Measurements from ENCODE around the gene IGF2.

The IGF2 gene

GRCh38 chr11:2101171-2101675, 38.0 kb downstream of the IGF2 start:
- H3K4me1 ChIP-seq (ENCODE audit: control insufficient read depth, insufficient read depth, low read length), result no peaks in the 10 kb centered on the region; the same call in 1 of the 2 replicates
- H3K9me3 ChIP-seq (ENCODE audit: control insufficient read depth, insufficient read depth, low read depth, low read length), result no peaks in the 10 kb centered on the region
- H3K36me3 ChIP-seq (ENCODE audit: control insufficient read depth in 2 of 2, insufficient read depth in 1 of 2, low read length in 2 of 2), result no peaks in the 10 kb centered on the region
- TF ChIP-seq ZEB2 (tag by site-specific recombination; IDR thresholded peaks at IDR 0.05) (no peak), MYNN (tag by site-specific recombination; IDR thresholded peaks at IDR 0.05; ENCODE audit: borderline replicate concordance) (no peak), ZNF394 (tag by site-specific recombination; IDR thresholded peaks at IDR 0.05; ENCODE audit: borderline replicate concordance) (no peak), ZNF404 (tag by site-specific recombination; IDR thresholded peaks at IDR 0.05) (no peak), ZNF530 (tag by site-specific recombination; IDR thresholded peaks at IDR 0.05; ENCODE audit: low read depth) (no peak), CTCF (tag by site-specific recombination; IDR thresholded peaks at IDR 0.05) (no peak), ZNF239 (tag by site-specific recombination; IDR thresholded peaks at IDR 0.05) (no peak), ZNF335 (tag by site-specific recombination; conservative IDR thresholded peaks at IDR 0.05) (no peak), ZNF155 (tag by site-specific recombination; IDR thresholded peaks at IDR 0.05) (no peak)
- TF ChIP-seq, protein P1, sequence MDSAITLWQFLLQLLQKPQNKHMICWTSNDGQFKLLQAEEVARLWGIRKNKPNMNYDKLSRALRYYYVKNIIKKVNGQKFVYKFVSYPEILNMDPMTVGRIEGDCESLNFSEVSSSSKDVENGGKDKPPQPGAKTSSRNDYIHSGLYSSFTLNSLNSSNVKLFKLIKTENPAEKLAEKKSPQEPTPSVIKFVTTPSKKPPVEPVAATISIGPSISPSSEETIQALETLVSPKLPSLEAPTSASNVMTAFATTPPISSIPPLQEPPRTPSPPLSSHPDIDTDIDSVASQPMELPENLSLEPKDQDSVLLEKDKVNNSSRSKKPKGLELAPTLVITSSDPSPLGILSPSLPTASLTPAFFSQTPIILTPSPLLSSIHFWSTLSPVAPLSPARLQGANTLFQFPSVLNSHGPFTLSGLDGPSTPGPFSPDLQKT (IDR thresholded peaks at IDR 0.05; ENCODE audit: borderline replicate concordance, low read depth, low read length), result no peak
- H3K4me3 ChIP-seq (ENCODE audit: low read depth, low read length), result no peak overlapping the region
- H3K27ac ChIP-seq (ENCODE audit: extremely low read depth, low read depth, low read length), result no peak overlapping the region
- ChIA-PET CTCF (no interaction called here), POLR2A (no interaction called here)

- no peak overlapping the region for H3K27ac ChIP-seq (ENCODE audit: extremely low read depth, low read depth, low read length)
- no peak for TF ChIP-seq YY2 (tag by site-specific recombination; IDR thresholded peaks at IDR 0.05)
- no peak for TF ChIP-seq ZNF654 (tag by site-specific recombination; IDR thresholded peaks at IDR 0.05; ENCODE audit: low read depth)
- no peak for TF ChIP-seq ZNF19 (tag by site-specific recombination; IDR thresholded peaks at IDR 0.05; ENCODE audit: low read depth)
- TF ChIP-seq GLIS1 (tag by site-specific recombination; IDR thresholded peaks at IDR 0.05), result peak; percentile 36; the same call in 1 of the 2 replicates
- TF ChIP-seq ZNF830 (tag by site-specific recombination; IDR thresholded peaks at IDR 0.05; ENCODE audit: low read depth), result no peak
- no peak for TF ChIP-seq GFI1B (tag by site-specific recombination; IDR thresholded peaks at IDR 0.05)
- TF ChIP-seq ZNF280C (tag by site-specific recombination; IDR thresholded peaks at IDR 0.05), result no peak
- TF ChIP-seq ZNF549 (tag by site-specific recombination; IDR thresholded peaks at IDR 0.05), result no peak
- no peak for TF ChIP-seq ZNF391 (tag by site-specific recombination; IDR thresholded peaks at IDR 0.05; ENCODE audit: borderline replicate concordance, low read depth)
- TF ChIP-seq ZNF777 (tag by site-specific recombination; IDR thresholded peaks at IDR 0.05; ENCODE audit: borderline replicate concordance), result no peak
- TF ChIP-seq ZNF335 (tag by site-specific recombination; conservative IDR thresholded peaks at IDR 0.05), result peak; percentile 58
- TF ChIP-seq, protein P2, sequence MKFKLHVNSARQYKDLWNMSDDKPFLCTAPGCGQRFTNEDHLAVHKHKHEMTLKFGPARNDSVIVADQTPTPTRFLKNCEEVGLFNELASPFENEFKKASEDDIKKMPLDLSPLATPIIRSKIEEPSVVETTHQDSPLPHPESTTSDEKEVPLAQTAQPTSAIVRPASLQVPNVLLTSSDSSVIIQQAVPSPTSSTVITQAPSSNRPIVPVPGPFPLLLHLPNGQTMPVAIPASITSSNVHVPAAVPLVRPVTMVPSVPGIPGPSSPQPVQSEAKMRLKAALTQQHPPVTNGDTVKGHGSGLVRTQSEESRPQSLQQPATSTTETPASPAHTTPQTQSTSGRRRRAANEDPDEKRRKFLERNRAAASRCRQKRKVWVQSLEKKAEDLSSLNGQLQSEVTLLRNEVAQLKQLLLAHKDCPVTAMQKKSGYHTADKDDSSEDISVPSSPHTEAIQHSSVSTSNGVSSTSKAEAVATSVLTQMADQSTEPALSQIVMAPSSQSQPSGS (tag by site-specific recombination; IDR thresholded peaks at IDR 0.05; ENCODE audit: low read depth), result peak; percentile 71
- TF ChIP-seq, protein P3, sequence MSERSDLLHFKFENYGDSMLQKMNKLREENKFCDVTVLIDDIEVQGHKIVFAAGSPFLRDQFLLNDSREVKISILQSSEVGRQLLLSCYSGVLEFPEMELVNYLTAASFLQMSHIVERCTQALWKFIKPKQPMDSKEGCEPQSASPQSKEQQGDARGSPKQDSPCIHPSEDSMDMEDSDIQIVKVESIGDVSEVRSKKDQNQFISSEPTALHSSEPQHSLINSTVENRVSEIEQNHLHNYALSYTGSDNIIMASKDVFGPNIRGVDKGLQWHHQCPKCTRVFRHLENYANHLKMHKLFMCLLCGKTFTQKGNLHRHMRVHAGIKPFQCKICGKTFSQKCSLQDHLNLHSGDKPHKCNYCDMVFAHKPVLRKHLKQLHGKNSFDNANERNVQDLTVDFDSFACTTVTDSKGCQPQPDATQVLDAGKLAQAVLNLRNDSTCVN (tag by site-specific recombination; optimal IDR thresholded peaks at IDR 0.05), result no peak
- TF ChIP-seq ZNF629 (tag by site-specific recombination; IDR thresholded peaks at IDR 0.05), result peak; percentile 33; the same call in 1 of the 2 replicates
- TF ChIP-seq ZIC2 (tag by site-specific recombination; IDR thresholded peaks at IDR 0.05), result peak; percentile 49; the same call in 1 of the 2 replicates
- H3K4me3 ChIP-seq (ENCODE audit: low read depth, low read length), result no peak overlapping the region
- H3K36me3 ChIP-seq (ENCODE audit: control insufficient read depth in 2 of 2, insufficient read depth in 1 of 2, low read length in 2 of 2), result no peaks in the 10 kb centered on the region
- H3K9me3 ChIP-seq (ENCODE audit: control insufficient read depth, insufficient read depth, low read depth, low read length), result no peaks in the 10 kb centered on the region
- ChIA-PET CTCF (interaction anchor here (0.7 to 1.0 kb wide), 2 partner anchors 8 to 51 kb away, joined by 3 read pairs; no protein-coding TSS in a partner anchor), POLR2A (interaction anchor here (1.5 kb wide), 1 partner anchor 41 kb away, joined by 8 read pairs; no protein-coding TSS in a partner anchor)
- H3K4me1 ChIP-seq (ENCODE audit: control insufficient read depth, insufficient read depth, low read length), result no peaks in the 10 kb centered on the region; the same call in 1 of the 2 replicates
Observed at GRCh38 chr11:2100361-2101170, 38.6 kb downstream of the IGF2 start.

Measured in HEK293 (cell line).